Activated B cell treated with CpG ODN at 0.5 μM for 24 hours (primary cell): ENCODE measurements around the gene PVALB. TPM values are rescaled to one million over a fixed set of nuclear protein-coding genes. Genes with fewer than 3 reads are reported as not detected.
A peak's percentile ranks its signal among the peaks of the same experiment; 100 is the strongest.

ENCODE experiments used
- ATAC-seq: fragments of 200-7000 bp; cut with Tn5 transposase; one replicate; pipeline ENCODE4 v1.10.0; 2021; ENCODE audit warnings: low read depth, mild to moderate bottlenecking, moderate library complexity
- CTCF ChIA-PET: fragments of 350-600 bp; sonication (Branson Sonifier 250); formaldehyde crosslinking; loops from one replicate; lab custom pipeline; 2021; ENCODE audit warnings: antibody characterized with exemption; lab: Charles Lee
- POLR2A ChIA-PET: fragments of 350-600 bp; sonication (Branson Sonifier 250); formaldehyde crosslinking; loops from one replicate; lab custom pipeline; 2021; ENCODE audit warnings: antibody characterized with exemption; lab: Charles Lee
- DNase-seq: peaks from one replicate; pipeline ENCODE4 v3.0.0; 2022
- H3K27ac Mint-ChIP-seq: one replicate; pipeline ENCODE4 v1.8.0; 2020; ENCODE audit warnings: mixed read lengths
- H3K27me3 Mint-ChIP-seq: one replicate; pipeline ENCODE4 v1.8.0; 2021; ENCODE audit warnings: mixed read lengths
- H3K36me3 Mint-ChIP-seq: one replicate; pipeline ENCODE4 v1.8.0; 2021; ENCODE audit warnings: low read depth, mixed read lengths
- H3K4me1 Mint-ChIP-seq: one replicate; pipeline ENCODE4 v1.8.0; 2021; ENCODE audit warnings: mixed read lengths
- H3K4me3 Mint-ChIP-seq: one replicate; pipeline ENCODE4 v1.8.0; 2020; ENCODE audit warnings: mild to moderate bottlenecking, mixed read lengths
- H3K9me3 Mint-ChIP-seq: one replicate; pipeline ENCODE4 v1.8.0; 2020; ENCODE audit warnings: mixed read lengths
- intact Hi-C: fragments of 100-400 bp; cut with micrococcal nuclease; formaldehyde crosslinking; loops from one replicate; pipeline ENCODE4 v1.15.1; 2024
- total RNA-seq: library from RNA; stranded (reverse); gene quantifications from 2 replicates; pipeline ENCODE4 v1.2.3, GENCODE V29; 2022
- TF ChIP-seq, protein P1 (sequence below): fragments of 200-600 bp; IDR thresholded peaks from one replicate; pipeline ENCODE4 v1.8.0; 2022; ENCODE audit warnings: antibody characterized with exemption, mild to moderate bottlenecking

Gene PVALB
- total RNA-seq, 1 donor from 2014 or later, result not detected

DNA sequence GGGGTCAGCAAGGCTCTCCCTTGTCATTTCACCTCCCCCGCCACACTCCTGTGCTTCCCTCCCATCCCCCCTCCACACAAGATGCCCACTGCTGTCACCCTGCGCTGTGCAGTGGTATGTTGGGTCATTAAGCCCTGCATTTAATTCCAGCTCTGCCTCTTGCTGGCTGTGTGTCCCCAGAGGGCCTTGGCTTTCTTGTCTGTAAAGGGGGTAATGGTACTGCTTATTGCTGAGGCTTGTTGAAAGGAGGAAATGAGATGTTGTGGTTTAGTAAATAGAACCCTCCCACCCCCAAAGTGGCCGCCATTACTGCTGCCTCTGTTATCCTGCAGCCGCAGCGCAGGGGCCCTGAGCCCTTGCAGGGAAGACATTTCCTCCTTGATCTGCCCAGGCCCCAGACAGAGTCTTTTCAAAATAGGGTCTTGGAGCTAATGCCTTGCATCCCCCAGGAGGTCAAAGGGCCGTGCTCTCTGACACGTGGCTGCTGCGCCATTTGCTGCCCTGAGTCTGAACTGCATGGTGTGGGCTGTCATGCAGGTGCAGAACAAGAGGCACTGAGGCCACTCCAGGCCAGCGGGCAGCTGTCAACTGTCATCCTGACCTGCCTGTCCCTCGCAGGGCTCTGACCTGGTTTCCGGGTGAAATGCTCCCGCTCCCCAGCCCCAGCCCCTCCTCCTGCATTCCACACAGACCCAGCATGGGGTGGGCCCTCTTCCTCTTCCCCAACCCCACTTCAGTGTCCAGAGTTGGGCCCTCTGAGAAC is 18.7 kb downstream of the PVALB start:
- TF ChIP-seq, protein P1, sequence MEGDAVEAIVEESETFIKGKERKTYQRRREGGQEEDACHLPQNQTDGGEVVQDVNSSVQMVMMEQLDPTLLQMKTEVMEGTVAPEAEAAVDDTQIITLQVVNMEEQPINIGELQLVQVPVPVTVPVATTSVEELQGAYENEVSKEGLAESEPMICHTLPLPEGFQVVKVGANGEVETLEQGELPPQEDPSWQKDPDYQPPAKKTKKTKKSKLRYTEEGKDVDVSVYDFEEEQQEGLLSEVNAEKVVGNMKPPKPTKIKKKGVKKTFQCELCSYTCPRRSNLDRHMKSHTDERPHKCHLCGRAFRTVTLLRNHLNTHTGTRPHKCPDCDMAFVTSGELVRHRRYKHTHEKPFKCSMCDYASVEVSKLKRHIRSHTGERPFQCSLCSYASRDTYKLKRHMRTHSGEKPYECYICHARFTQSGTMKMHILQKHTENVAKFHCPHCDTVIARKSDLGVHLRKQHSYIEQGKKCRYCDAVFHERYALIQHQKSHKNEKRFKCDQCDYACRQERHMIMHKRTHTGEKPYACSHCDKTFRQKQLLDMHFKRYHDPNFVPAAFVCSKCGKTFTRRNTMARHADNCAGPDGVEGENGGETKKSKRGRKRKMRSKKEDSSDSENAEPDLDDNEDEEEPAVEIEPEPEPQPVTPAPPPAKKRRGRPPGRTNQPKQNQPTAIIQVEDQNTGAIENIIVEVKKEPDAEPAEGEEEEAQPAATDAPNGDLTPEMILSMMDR, result no peak
- DNase-seq (no peak), ATAC-seq (peak; percentile 93)
- intact Hi-C loops, result no loop called here
- Mint-ChIP-seq H3K27me3 (peaks cover 9% of the 10 kb centered on the region), H3K4me3 (no peak overlapping the region), H3K36me3 (no peaks in the 10 kb centered on the region), H3K9me3 (no peaks in the 10 kb centered on the region), H3K4me1 (peaks cover 10% of the 10 kb centered on the region), H3K27ac (no peak overlapping the region)
- CTCF ChIA-PET, result no interaction called here
- POLR2A ChIA-PET, result no interaction called here

DNA sequence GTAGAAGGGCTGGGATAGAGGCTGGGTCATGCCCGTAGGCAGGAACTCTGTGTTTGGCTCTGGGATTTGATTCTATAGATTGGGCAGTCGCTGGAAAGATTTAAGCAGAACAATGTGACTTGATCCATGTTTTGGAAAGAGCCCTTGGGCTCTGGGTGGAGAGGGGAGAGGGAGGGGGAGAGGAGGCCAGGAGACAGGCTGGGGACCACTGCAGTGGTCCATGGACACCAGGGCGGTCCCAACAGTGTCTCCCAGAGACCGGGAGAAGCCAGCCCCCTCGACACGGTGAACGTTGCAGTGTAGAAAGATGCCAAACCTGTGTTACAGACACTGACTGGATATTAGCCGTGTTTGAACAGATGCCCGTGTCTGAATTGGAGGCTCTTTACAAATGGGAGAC is 19.5 kb downstream of the PVALB start:
- Mint-ChIP-seq H3K9me3 (no peaks in the 10 kb centered on the region), H3K4me1 (peaks cover 10% of the 10 kb centered on the region), H3K36me3 (no peaks in the 10 kb centered on the region), H3K4me3 (no peak overlapping the region), H3K27ac (no peak overlapping the region), H3K27me3 (peaks cover 8% of the 10 kb centered on the region)
- DNase-seq (no peak), ATAC-seq (no peak)
- ChIA-PET CTCF (no interaction called here), POLR2A (no interaction called here)
- intact Hi-C loops, result no loop called here
- TF ChIP-seq, protein P1, result no peak

GRCh38 chr22:36796552-36797175 is 20.2 kb downstream of the PVALB start:
- no peak for DNase-seq
- no peak overlapping the region for H3K4me3 Mint-ChIP-seq
- TF ChIP-seq, protein P1, result no peak
- H3K27ac Mint-ChIP-seq, result no peak overlapping the region
- CTCF ChIA-PET, result interaction anchor here (1.3 kb wide), 1 partner anchor 59 kb away, joined by 4 read pairs; no protein-coding TSS in a partner anchor
- POLR2A ChIA-PET, result no interaction called here
- H3K9me3 Mint-ChIP-seq, result no peaks in the 10 kb centered on the region
- intact Hi-C loops, result no loop called here
- no peaks in the 10 kb centered on the region for H3K36me3 Mint-ChIP-seq
- ATAC-seq, result no peak
- H3K4me1 Mint-ChIP-seq, result peaks cover 10% of the 10 kb centered on the region
- peaks cover 6% of the 10 kb centered on the region for H3K27me3 Mint-ChIP-seq

- TF ChIP-seq, protein P1, result no peak
- ATAC-seq (no peak), DNase-seq (no peak)
- H3K4me3 Mint-ChIP-seq, result no peak overlapping the region
- H3K27me3 Mint-ChIP-seq, result peaks cover 3% of the 10 kb centered on the region
- peaks cover 10% of the 10 kb centered on the region for H3K4me1 Mint-ChIP-seq
- H3K9me3 Mint-ChIP-seq, result no peaks in the 10 kb centered on the region
- H3K27ac Mint-ChIP-seq, result no peak overlapping the region
- ChIA-PET CTCF (interaction anchor here (1.3 kb wide), 1 partner anchor 60 kb away, joined by 4 read pairs; no protein-coding TSS in a partner anchor), POLR2A (no interaction called here)
- intact Hi-C loops, result no loop called here
- no peaks in the 10 kb centered on the region for H3K36me3 Mint-ChIP-seq
These were observed 21.2 kb downstream of the PVALB start for GRCh38 chr22:36795633-36796032.

DNA sequence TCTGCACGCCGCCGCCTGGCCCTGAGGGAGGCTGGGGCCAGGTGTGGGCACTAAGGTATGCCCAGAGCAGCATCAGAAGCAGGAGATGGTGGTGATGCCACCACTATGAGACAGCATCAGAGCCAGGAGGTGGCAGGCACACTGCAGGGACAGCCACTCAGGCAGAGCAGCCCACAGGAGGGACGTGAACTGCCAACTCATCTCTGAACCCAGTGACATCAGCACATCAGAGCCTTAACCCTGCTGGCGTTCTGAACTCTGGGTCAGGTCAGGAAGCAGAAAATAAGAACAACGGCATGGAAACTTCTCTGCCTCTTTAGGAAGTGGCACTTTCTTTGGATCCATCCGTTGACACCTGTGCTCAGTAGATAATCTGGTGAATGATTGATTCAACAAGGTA is 26.2 kb downstream of the PVALB start:
- intact Hi-C loops, result no loop called here
- Mint-ChIP-seq H3K4me3 (no peak overlapping the region), H3K27ac (no peak overlapping the region), H3K36me3 (no peaks in the 10 kb centered on the region), H3K9me3 (no peaks in the 10 kb centered on the region), H3K27me3 (peaks cover 8% of the 10 kb centered on the region), H3K4me1 (no peaks in the 10 kb centered on the region)
- TF ChIP-seq, protein P1, result no peak
- ATAC-seq (peak; percentile 99), DNase-seq (peak; percentile 20)
- CTCF ChIA-PET, result no interaction called here
- POLR2A ChIA-PET, result no interaction called here
